Epidermal melanocyte (primary cell): ENCODE measurements around the gene CADM1.

Experiments used
- DNase-seq: peaks from one replicate; pipeline ENCODE4 v3.0.0; 2011; ENCODE audit warnings: low spot score; ENCODE audit not compliant: insufficient read length

The CADM1 gene

GRCh38 chr11:115361025-115361424, 143.2 kb downstream of the CADM1 start:
- no peak for DNase-seq

GRCh38 chr11:115360186-115360824, 143.9 kb downstream of the CADM1 start:
- no peak for DNase-seq

GRCh38 chr11:115357066-115357465, 147.1 kb downstream of the CADM1 start:
- no peak for DNase-seq

GRCh38 chr11:115352805-115353485, 151.3 kb downstream of the CADM1 start:
- DNase-seq = no peak

- DNase-seq = no peak
These were observed 154.7 kb downstream of the CADM1 start for GRCh38 chr11:115349335-115350017.

- no peak for DNase-seq
These were observed 155.8 kb downstream of the CADM1 start for GRCh38 chr11:115348416-115348815.

GRCh38 chr11:115347106-115347505, 157.1 kb downstream of the CADM1 start:
- DNase-seq = no peak

GRCh38 chr11:115345840-115346239, 158.4 kb downstream of the CADM1 start:
- DNase-seq = no peak

GRCh38 chr11:115345361-115345760, 158.9 kb downstream of the CADM1 start:
- DNase-seq = no peak

GRCh38 chr11:115344846-115345245, 159.4 kb downstream of the CADM1 start:
- DNase-seq = no peak

- no peak for DNase-seq
These were observed 162.1 kb downstream of the CADM1 start for GRCh38 chr11:115342142-115342541.

- DNase-seq = no peak
These were observed 163.3 kb downstream of the CADM1 start for GRCh38 chr11:115340874-115341273.

GRCh38 chr11:115338476-115338875, 165.7 kb downstream of the CADM1 start:
- DNase-seq = no peak

- DNase-seq = no peak
These were observed 169.1 kb downstream of the CADM1 start for GRCh38 chr11:115334932-115335788.

GRCh38 chr11:115333949-115334348, 170.3 kb downstream of the CADM1 start:
- DNase-seq = no peak

- DNase-seq = no peak
These were observed 171.1 kb downstream of the CADM1 start for GRCh38 chr11:115333121-115333520.

- DNase-seq = no peak
These were observed 173.3 kb downstream of the CADM1 start for GRCh38 chr11:115330684-115331482.

GRCh38 chr11:115326526-115326925, 177.7 kb downstream of the CADM1 start:
- DNase-seq = no peak

- DNase-seq = no peak
These were observed 178.7 kb downstream of the CADM1 start for GRCh38 chr11:115325523-115325922.

GRCh38 chr11:115324581-115325432, 179.4 kb downstream of the CADM1 start:
- DNase-seq = peak; percentile 62
